ENCODE results near the gene SMYD1.

Gene SMYD1

GRCh38 chr2:88129313-88129959 is 61.8 kb downstream of the SMYD1 start:
- H3K9me3 Mint-ChIP-seq, result no peaks in the 10 kb centered on the region
- peak overlapping the region; percentile 17 for H3K27ac Mint-ChIP-seq (ENCODE audit: low read depth)
- no peak overlapping the region for H3K4me3 Mint-ChIP-seq

GRCh38 chr2:88131201-88131998 is 63.8 kb downstream of the SMYD1 start:
- Mint-ChIP-seq H3K27me3 (peaks cover 66% of the 10 kb centered on the region), H3K4me3 (no peak overlapping the region), H3K4me1 (no peaks in the 10 kb centered on the region), H3K9me3 (no peaks in the 10 kb centered on the region), H3K27ac (ENCODE audit: low read depth) (no peak overlapping the region), H3K36me3 (ENCODE audit: insufficient read depth) (peaks cover 2% of the 10 kb centered on the region)
- no peak for DNase-seq (ENCODE audit: low spot score in 2 of 2)
- no peak for ATAC-seq (replicated peaks; ENCODE audit: extremely low read depth, poor library complexity, severe bottlenecking)

More at GRCh38 chr2:88129313-88129959, 61.8 kb downstream of the SMYD1 start:
- peaks cover 64% of the 10 kb centered on the region for H3K27me3 Mint-ChIP-seq
- peaks cover 2% of the 10 kb centered on the region for H3K36me3 Mint-ChIP-seq (ENCODE audit: insufficient read depth)
- H3K4me1 Mint-ChIP-seq, result no peaks in the 10 kb centered on the region
- ATAC-seq (replicated peaks; ENCODE audit: extremely low read depth, poor library complexity, severe bottlenecking) (no peak), DNase-seq (ENCODE audit: low spot score in 2 of 2) (no peak)

GRCh38 chr2:88131999-88132368 is 64.4 kb downstream of the SMYD1 start:
- Mint-ChIP-seq H3K36me3 (ENCODE audit: insufficient read depth) (peaks cover 2% of the 10 kb centered on the region), H3K4me3 (no peak overlapping the region), H3K27ac (ENCODE audit: low read depth) (no peak overlapping the region), H3K4me1 (no peaks in the 10 kb centered on the region), H3K27me3 (peaks cover 66% of the 10 kb centered on the region), H3K9me3 (no peaks in the 10 kb centered on the region)
- ATAC-seq (replicated peaks; ENCODE audit: extremely low read depth, poor library complexity, severe bottlenecking), result no peak
- DNase-seq (ENCODE audit: low spot score in 2 of 2), result no peak

- Mint-ChIP-seq H3K27ac (ENCODE audit: low read depth) (no peak overlapping the region), H3K4me1 (no peaks in the 10 kb centered on the region), H3K27me3 (peaks cover 54% of the 10 kb centered on the region), H3K4me3 (no peak overlapping the region), H3K36me3 (ENCODE audit: insufficient read depth) (peaks cover 2% of the 10 kb centered on the region), H3K9me3 (no peaks in the 10 kb centered on the region)
- ATAC-seq (replicated peaks; ENCODE audit: extremely low read depth, poor library complexity, severe bottlenecking), result no peak
- DNase-seq (ENCODE audit: low spot score in 2 of 2), result no peak
These were observed 66.2 kb downstream of the SMYD1 start for GRCh38 chr2:88133875-88134274.

- Mint-ChIP-seq H3K9me3 (no peaks in the 10 kb centered on the region), H3K4me1 (no peaks in the 10 kb centered on the region), H3K27ac (ENCODE audit: low read depth) (no peak overlapping the region), H3K4me3 (no peak overlapping the region), H3K27me3 (peaks cover 61% of the 10 kb centered on the region), H3K36me3 (ENCODE audit: insufficient read depth) (peaks cover 2% of the 10 kb centered on the region)
- DNase-seq (ENCODE audit: low spot score in 2 of 2) (no peak), ATAC-seq (replicated peaks; ENCODE audit: extremely low read depth, poor library complexity, severe bottlenecking) (no peak)
These were observed 69.2 kb downstream of the SMYD1 start for GRCh38 chr2:88136817-88137216.

GRCh38 chr2:88137833-88138232 is 70.2 kb downstream of the SMYD1 start:
- Mint-ChIP-seq H3K4me3 (no peak overlapping the region), H3K9me3 (no peaks in the 10 kb centered on the region), H3K27me3 (peaks cover 64% of the 10 kb centered on the region), H3K36me3 (ENCODE audit: insufficient read depth) (peaks cover 2% of the 10 kb centered on the region), H3K4me1 (no peaks in the 10 kb centered on the region), H3K27ac (ENCODE audit: low read depth) (no peak overlapping the region)
- ATAC-seq (replicated peaks; ENCODE audit: extremely low read depth, poor library complexity, severe bottlenecking) (no peak), DNase-seq (ENCODE audit: low spot score in 2 of 2) (no peak)

GRCh38 chr2:88139203-88139702 is 71.6 kb downstream of the SMYD1 start:
- Mint-ChIP-seq H3K4me3 (no peak overlapping the region), H3K27ac (ENCODE audit: low read depth) (no peak overlapping the region), H3K4me1 (no peaks in the 10 kb centered on the region), H3K9me3 (no peaks in the 10 kb centered on the region), H3K27me3 (peaks cover 78% of the 10 kb centered on the region), H3K36me3 (ENCODE audit: insufficient read depth) (peaks cover 2% of the 10 kb centered on the region)
- no peak for DNase-seq (ENCODE audit: low spot score in 2 of 2)
- ATAC-seq (replicated peaks; ENCODE audit: extremely low read depth, poor library complexity, severe bottlenecking), result no peak

- peaks cover 2% of the 10 kb centered on the region for H3K36me3 Mint-ChIP-seq (ENCODE audit: insufficient read depth)
- no peak for DNase-seq (ENCODE audit: low spot score in 2 of 2)
- peaks cover 80% of the 10 kb centered on the region for H3K27me3 Mint-ChIP-seq
- no peak overlapping the region for H3K27ac Mint-ChIP-seq (ENCODE audit: low read depth)
- H3K4me1 Mint-ChIP-seq, result no peaks in the 10 kb centered on the region
- no peaks in the 10 kb centered on the region for H3K9me3 Mint-ChIP-seq
- no peak overlapping the region for H3K4me3 Mint-ChIP-seq
- ATAC-seq (replicated peaks; ENCODE audit: extremely low read depth, poor library complexity, severe bottlenecking), result no peak
These were observed 72.2 kb downstream of the SMYD1 start for GRCh38 chr2:88139804-88140203.

- Mint-ChIP-seq H3K4me1 (no peaks in the 10 kb centered on the region), H3K9me3 (no peaks in the 10 kb centered on the region), H3K27me3 (peaks cover 80% of the 10 kb centered on the region), H3K36me3 (ENCODE audit: insufficient read depth) (no peaks in the 10 kb centered on the region), H3K4me3 (no peak overlapping the region), H3K27ac (ENCODE audit: low read depth) (no peak overlapping the region)
- no peak for DNase-seq (ENCODE audit: low spot score in 2 of 2)
- no peak for ATAC-seq (replicated peaks; ENCODE audit: extremely low read depth, poor library complexity, severe bottlenecking)
These were observed 74.3 kb downstream of the SMYD1 start for GRCh38 chr2:88141952-88142351.

- Mint-ChIP-seq H3K4me3 (no peak overlapping the region), H3K4me1 (no peaks in the 10 kb centered on the region), H3K36me3 (ENCODE audit: insufficient read depth) (peaks cover 1% of the 10 kb centered on the region), H3K27ac (ENCODE audit: low read depth) (no peak overlapping the region), H3K27me3 (peaks cover 90% of the 10 kb centered on the region), H3K9me3 (peaks cover 14% of the 10 kb centered on the region)
- ATAC-seq (replicated peaks; ENCODE audit: extremely low read depth, poor library complexity, severe bottlenecking), result no peak
- DNase-seq (ENCODE audit: low spot score in 2 of 2), result no peak
These were observed 76.6 kb downstream of the SMYD1 start for GRCh38 chr2:88144271-88144670.

- DNase-seq (ENCODE audit: low spot score in 2 of 2), result no peak
- peaks cover 86% of the 10 kb centered on the region for H3K27me3 Mint-ChIP-seq
- H3K4me3 Mint-ChIP-seq, result no peak overlapping the region
- no peak for ATAC-seq (replicated peaks; ENCODE audit: extremely low read depth, poor library complexity, severe bottlenecking)
- H3K4me1 Mint-ChIP-seq, result no peaks in the 10 kb centered on the region
- H3K36me3 Mint-ChIP-seq (ENCODE audit: insufficient read depth), result peaks cover 1% of the 10 kb centered on the region
- H3K27ac Mint-ChIP-seq (ENCODE audit: low read depth), result no peak overlapping the region
- peaks cover 17% of the 10 kb centered on the region for H3K9me3 Mint-ChIP-seq
These were observed 77.4 kb downstream of the SMYD1 start for GRCh38 chr2:88144914-88145497.

- H3K4me3 Mint-ChIP-seq, result no peak overlapping the region
These were observed 79.0 kb downstream of the SMYD1 start for GRCh38 chr2:88146590-88146989.

GRCh38 chr2:88147145-88147544 is 79.5 kb downstream of the SMYD1 start:
- ATAC-seq (replicated peaks; ENCODE audit: extremely low read depth, poor library complexity, severe bottlenecking) (no peak), DNase-seq (ENCODE audit: low spot score in 2 of 2) (no peak)
- no peak overlapping the region for H3K4me3 Mint-ChIP-seq
- peaks cover 20% of the 10 kb centered on the region for H3K9me3 Mint-ChIP-seq
- H3K36me3 Mint-ChIP-seq (ENCODE audit: insufficient read depth), result peaks cover 1% of the 10 kb centered on the region
- no peak overlapping the region for H3K27ac Mint-ChIP-seq (ENCODE audit: low read depth)
- no peaks in the 10 kb centered on the region for H3K4me1 Mint-ChIP-seq
- peaks cover 72% of the 10 kb centered on the region for H3K27me3 Mint-ChIP-seq

More at GRCh38 chr2:88146590-88146989, 79.0 kb downstream of the SMYD1 start:
- no peak overlapping the region for H3K27ac Mint-ChIP-seq (ENCODE audit: low read depth)
- H3K9me3 Mint-ChIP-seq, result peaks cover 17% of the 10 kb centered on the region
- H3K27me3 Mint-ChIP-seq, result peaks cover 72% of the 10 kb centered on the region
- H3K36me3 Mint-ChIP-seq (ENCODE audit: insufficient read depth), result peaks cover 1% of the 10 kb centered on the region
- ATAC-seq (replicated peaks; ENCODE audit: extremely low read depth, poor library complexity, severe bottlenecking) (no peak), DNase-seq (ENCODE audit: low spot score in 2 of 2) (no peak)
- H3K4me1 Mint-ChIP-seq, result no peaks in the 10 kb centered on the region
